Peyer's patch (tissue), 4 donors: ENCODE data around the gene SALL1.

ENCODE experiments used
- POLR2A ChIP-seq, 2 donors: fragments of 450-650 bp; IDR thresholded peaks; one replicate each; pipeline ENCODE4 v1.5.1; 2017; ENCODE audit warnings: antibody characterized with exemption in 2 of 2, mild to moderate bottlenecking in 2 of 2, moderate library complexity in 2 of 2
- TF ChIP-seq, protein P1 (sequence below), 6 experiments: fragments of 450-650 bp in 4 of 6; fragments of 200-600 bp in 2 of 6; sonication (generic) in 1 of 6; IDR thresholded peaks; one replicate each; pipeline ENCODE4 v1.5.1; 2017 to 2019; ENCODE audit warnings: antibody characterized with exemption in 6 of 6, mild to moderate bottlenecking in 3 of 6, moderate library complexity in 1 of 6

DNA sequence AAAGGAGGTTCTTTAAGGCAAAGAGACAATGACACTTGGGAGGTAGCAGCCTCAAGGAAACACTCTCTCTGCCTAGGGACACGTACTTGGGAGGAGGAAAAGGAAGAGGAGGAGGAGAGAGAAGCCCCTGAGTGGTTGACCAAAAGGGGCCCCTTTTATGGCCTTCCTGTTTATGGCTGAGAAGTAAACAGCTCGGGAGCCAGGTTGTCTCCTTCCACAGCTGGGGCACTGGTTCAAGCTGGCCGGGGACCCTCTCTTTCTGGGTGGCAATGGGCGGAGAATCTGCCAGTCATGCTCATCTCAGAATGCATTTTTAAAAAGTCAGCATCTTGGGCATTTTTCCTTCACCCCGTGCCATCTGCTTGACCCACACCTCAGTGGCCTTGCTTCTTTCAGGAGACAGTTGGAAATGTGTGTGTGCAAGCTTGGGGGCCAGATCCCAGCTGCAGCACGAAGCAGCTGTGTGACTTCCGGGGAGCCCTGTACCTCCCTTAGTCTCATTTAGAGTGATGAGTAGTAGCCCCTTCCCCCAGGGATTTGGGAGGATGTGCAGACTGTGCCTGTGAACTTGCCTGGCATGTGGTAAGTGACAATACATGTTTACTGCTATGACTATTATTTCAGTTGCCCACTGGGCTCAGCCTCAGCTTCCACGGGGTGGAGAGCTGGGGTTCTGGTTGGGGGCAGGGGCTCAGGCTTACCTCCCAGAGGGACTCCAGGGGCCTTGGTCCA, 33.8 kb upstream of the SALL1 start:
- no peak for TF ChIP-seq POLR2A (IDR thresholded peaks at IDR 0.05)
- TF ChIP-seq, protein P1, sequence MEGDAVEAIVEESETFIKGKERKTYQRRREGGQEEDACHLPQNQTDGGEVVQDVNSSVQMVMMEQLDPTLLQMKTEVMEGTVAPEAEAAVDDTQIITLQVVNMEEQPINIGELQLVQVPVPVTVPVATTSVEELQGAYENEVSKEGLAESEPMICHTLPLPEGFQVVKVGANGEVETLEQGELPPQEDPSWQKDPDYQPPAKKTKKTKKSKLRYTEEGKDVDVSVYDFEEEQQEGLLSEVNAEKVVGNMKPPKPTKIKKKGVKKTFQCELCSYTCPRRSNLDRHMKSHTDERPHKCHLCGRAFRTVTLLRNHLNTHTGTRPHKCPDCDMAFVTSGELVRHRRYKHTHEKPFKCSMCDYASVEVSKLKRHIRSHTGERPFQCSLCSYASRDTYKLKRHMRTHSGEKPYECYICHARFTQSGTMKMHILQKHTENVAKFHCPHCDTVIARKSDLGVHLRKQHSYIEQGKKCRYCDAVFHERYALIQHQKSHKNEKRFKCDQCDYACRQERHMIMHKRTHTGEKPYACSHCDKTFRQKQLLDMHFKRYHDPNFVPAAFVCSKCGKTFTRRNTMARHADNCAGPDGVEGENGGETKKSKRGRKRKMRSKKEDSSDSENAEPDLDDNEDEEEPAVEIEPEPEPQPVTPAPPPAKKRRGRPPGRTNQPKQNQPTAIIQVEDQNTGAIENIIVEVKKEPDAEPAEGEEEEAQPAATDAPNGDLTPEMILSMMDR (IDR thresholded peaks at IDR 0.05), result no peak
